ENCODE measurements around the gene NCAM1. TPM values are rescaled to one million over a fixed set of nuclear protein-coding genes. Genes with fewer than 3 reads are reported as not detected.

NCAM1 gene
- total RNA-seq, 6 experiments from 2014 or later = 1.2 to 2.4 (median 1.8) TPM

GRCh38 chr11:113271551-113272245 lies 310.5 kb downstream of the NCAM1 start:
- Histone ChIP-seq H3K36me3 (no peaks in the 10 kb centered on the region), H3K27ac (no peak overlapping the region), H3K4me1 (no peaks in the 10 kb centered on the region), H3K9me3 (no peaks in the 10 kb centered on the region), H3K4me3 (no peak overlapping the region), H3K27me3 (no peaks in the 10 kb centered on the region)
- DNase-seq (no peak), ATAC-seq (no peak)
- WGBS (ENCODE audit: insufficient coverage, low coverage, low lambda C conversion rate, missing lambda C conversion rate) = 66% methylated on average over 6 of the region's 14 CpGs
- TF ChIP-seq POLR2A (IDR thresholded peaks at IDR 0.05) = no peak
- TF ChIP-seq, protein P1, sequence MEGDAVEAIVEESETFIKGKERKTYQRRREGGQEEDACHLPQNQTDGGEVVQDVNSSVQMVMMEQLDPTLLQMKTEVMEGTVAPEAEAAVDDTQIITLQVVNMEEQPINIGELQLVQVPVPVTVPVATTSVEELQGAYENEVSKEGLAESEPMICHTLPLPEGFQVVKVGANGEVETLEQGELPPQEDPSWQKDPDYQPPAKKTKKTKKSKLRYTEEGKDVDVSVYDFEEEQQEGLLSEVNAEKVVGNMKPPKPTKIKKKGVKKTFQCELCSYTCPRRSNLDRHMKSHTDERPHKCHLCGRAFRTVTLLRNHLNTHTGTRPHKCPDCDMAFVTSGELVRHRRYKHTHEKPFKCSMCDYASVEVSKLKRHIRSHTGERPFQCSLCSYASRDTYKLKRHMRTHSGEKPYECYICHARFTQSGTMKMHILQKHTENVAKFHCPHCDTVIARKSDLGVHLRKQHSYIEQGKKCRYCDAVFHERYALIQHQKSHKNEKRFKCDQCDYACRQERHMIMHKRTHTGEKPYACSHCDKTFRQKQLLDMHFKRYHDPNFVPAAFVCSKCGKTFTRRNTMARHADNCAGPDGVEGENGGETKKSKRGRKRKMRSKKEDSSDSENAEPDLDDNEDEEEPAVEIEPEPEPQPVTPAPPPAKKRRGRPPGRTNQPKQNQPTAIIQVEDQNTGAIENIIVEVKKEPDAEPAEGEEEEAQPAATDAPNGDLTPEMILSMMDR (IDR thresholded peaks at IDR 0.05) = no peak
- intact Hi-C loops (cut with DNase I) = no loop called here

- Histone ChIP-seq H3K36me3 (no peaks in the 10 kb centered on the region), H3K4me3 (no peak overlapping the region), H3K9me3 (no peaks in the 10 kb centered on the region), H3K27me3 (no peaks in the 10 kb centered on the region), H3K4me1 (no peaks in the 10 kb centered on the region), H3K27ac (no peak overlapping the region)
- TF ChIP-seq, protein P1 (IDR thresholded peaks at IDR 0.05) = no peak
- no peak for TF ChIP-seq POLR2A (IDR thresholded peaks at IDR 0.05)
- 47% methylated on average over 2 of the region's 5 CpGs for WGBS (ENCODE audit: insufficient coverage, low coverage, low lambda C conversion rate, missing lambda C conversion rate)
- intact Hi-C loops (cut with DNase I) = no loop called here
- ATAC-seq (no peak), DNase-seq (no peak)
These were observed 311.1 kb downstream of the NCAM1 start for GRCh38 chr11:113272281-113272680.

DNA sequence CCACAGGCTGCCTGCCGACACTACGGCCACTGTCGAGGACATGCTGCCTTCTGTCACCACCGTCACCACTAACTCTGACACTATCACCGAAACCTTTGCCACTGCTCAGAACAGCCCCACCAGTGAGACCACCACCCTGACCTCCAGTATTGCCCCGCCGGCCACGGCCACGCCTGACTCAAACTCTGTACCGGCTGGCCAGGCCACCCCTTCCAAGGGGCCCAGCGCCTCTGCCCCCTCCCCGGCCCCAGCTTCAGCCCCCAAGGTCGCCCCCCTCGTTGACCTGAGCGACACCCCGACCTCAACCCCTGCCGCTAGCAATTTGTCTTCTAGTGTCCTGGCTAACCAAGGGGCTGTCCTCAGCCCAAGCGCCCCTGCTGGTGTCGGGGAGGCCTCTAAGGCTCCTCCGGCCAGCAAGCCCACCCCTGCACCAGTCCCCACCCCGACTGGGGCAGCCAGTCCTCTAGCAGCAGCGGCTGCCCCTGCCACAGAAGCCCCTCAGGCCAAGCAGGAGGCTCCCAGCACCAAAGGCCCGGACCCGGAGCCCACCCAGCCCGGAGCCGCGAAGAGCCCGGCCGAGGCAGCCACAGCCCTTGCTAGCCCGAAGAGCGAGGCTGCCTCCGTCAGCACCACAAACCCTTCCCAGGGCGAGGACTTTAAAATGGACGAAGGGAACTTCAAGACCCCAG lies 311.9 kb downstream of the NCAM1 start:
- TF ChIP-seq POLR2A (IDR thresholded peaks at IDR 0.05) = no peak
- TF ChIP-seq, protein P1 (IDR thresholded peaks at IDR 0.05) = no peak
- 51% methylated on average over 5 of the region's 34 CpGs for WGBS (ENCODE audit: insufficient coverage, low coverage, low lambda C conversion rate, missing lambda C conversion rate)
- no peaks in the 10 kb centered on the region for H3K9me3 ChIP-seq
- no peaks in the 10 kb centered on the region for H3K36me3 ChIP-seq
- no peak overlapping the region for H3K27ac ChIP-seq
- intact Hi-C loops (cut with DNase I) = no loop called here
- no peak for ATAC-seq
- DNase-seq = no peak
- H3K4me1 ChIP-seq = no peaks in the 10 kb centered on the region
- no peaks in the 10 kb centered on the region for H3K27me3 ChIP-seq
- H3K4me3 ChIP-seq = no peak overlapping the region

DNA sequence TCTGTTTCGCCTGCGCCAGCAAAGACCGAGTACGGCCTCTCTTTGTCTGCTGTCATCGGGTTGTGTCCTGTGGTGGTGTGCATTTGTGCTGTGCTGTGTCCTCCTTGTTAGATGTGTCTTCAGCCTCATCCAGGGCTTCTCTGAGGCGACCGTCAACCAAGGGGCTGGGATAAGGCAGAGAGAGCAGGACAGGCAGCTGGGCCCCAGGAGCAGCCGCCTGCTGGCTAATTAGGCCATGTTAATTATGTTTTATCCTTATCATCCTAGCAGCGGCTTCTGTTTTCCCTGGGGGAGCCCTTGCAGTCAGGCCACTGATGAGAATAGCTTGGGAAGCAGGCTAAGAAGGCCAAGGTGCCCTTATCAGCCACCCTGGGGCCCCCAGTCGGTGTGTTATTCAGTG lies 312.5 kb downstream of the NCAM1 start:
- no peak for ATAC-seq
- H3K9me3 ChIP-seq = no peaks in the 10 kb centered on the region
- H3K36me3 ChIP-seq = no peaks in the 10 kb centered on the region
- intact Hi-C loops (cut with DNase I) = no loop called here
- WGBS (ENCODE audit: insufficient coverage, low coverage, low lambda C conversion rate, missing lambda C conversion rate) = 90% methylated on average over 2 of the region's 10 CpGs
- H3K4me1 ChIP-seq = no peaks in the 10 kb centered on the region
- no peak for DNase-seq
- no peak overlapping the region for H3K27ac ChIP-seq
- no peaks in the 10 kb centered on the region for H3K27me3 ChIP-seq
- no peak for TF ChIP-seq POLR2A (IDR thresholded peaks at IDR 0.05)
- TF ChIP-seq, protein P1 (IDR thresholded peaks at IDR 0.05) = no peak
- H3K4me3 ChIP-seq = no peak overlapping the region

Data from right lobe of liver (tissue), 6 donors.